OCI-LY1 (cell line): Measurements from ENCODE around the gene CCDC60.

Source experiments
- CTCF ChIP-seq: fragments of 200-600 bp; sonication (generic), shearing (Covaris generic); IDR thresholded peaks from 2 replicates; pipeline ENCODE4 v1.5.1; 2017; ENCODE audit warnings: mild to moderate bottlenecking, antibody characterized with exemption, low read length, moderate library complexity, mixed read lengths
- EZH2 ChIP-seq: fragments of 200-600 bp; sonication (generic), shearing (Covaris generic); IDR thresholded peaks from 2 replicates; pipeline ENCODE4 v1.8.0; 2017; ENCODE audit warnings: borderline replicate concordance, mixed run types, mild to moderate bottlenecking, antibody characterized with exemption, low read length, moderate library complexity, mixed read lengths

- TF ChIP-seq CTCF (no peak), EZH2 (no peak)
Measured at GRCh38 chr12:119296535-119296934, 38.0 kb upstream of the CCDC60 start.
